HEK293T (cell line): ENCODE data around the gene GPR37L1.
"Not testable (repeated sequence)": the region's sequence is repeated elsewhere in the genome, so short reads cannot be mapped to it uniquely, and the experiment has no call there.

ENCODE experiments used
- CTCF ChIA-PET: fragments of 350-600 bp; formaldehyde crosslinking; extraction: SDS; loops from one replicate; lab custom pipeline; 2021; ENCODE audit warnings: antibody characterized with exemption, inconsistent platforms; lab: Yijun Ruan, JAX
- POLR2A ChIA-PET: fragments of 350-600 bp; formaldehyde crosslinking; extraction: SDS; loops from one replicate; lab custom pipeline; 2020; ENCODE audit warnings: antibody characterized with exemption, inconsistent platforms; lab: Yijun Ruan, JAX
- DNase-seq: peaks from one replicate; pipeline ENCODE4 v3.0.0; 2012; ENCODE audit warnings: mixed read lengths; ENCODE audit errors: extremely low spot score
- ARNT ChIP-seq: fragments of 450-650 bp; IDR thresholded peaks from 2 replicates; pipeline ENCODE4 v1.6.1; 2017; ENCODE audit warnings: mild to moderate bottlenecking
- BHLHE40 ChIP-seq: fragments of 450-650 bp; IDR thresholded peaks from 2 replicates; pipeline ENCODE4 v1.6.1; 2016; ENCODE audit warnings: mild to moderate bottlenecking, moderate library complexity, borderline replicate concordance
- CTBP1 ChIP-seq: fragments of 450-650 bp; IDR thresholded peaks from 2 replicates; pipeline ENCODE4 v1.6.1; 2016; ENCODE audit warnings: borderline replicate concordance
- ELF4 ChIP-seq: fragments of 450-650 bp; IDR thresholded peaks from 2 replicates; pipeline ENCODE4 v1.6.1; 2017; ENCODE audit warnings: antibody characterized with exemption
- FOXA1 ChIP-seq: fragments of 450-650 bp; IDR thresholded peaks from 2 replicates; pipeline ENCODE4 v1.6.1; 2016; ENCODE audit warnings: mild to moderate bottlenecking
- FOXK2 ChIP-seq: fragments of 450-650 bp; IDR thresholded peaks from 2 replicates; pipeline ENCODE4 v1.6.1; 2016; ENCODE audit warnings: mild to moderate bottlenecking
- FOXM1 ChIP-seq: fragments of 450-650 bp; IDR thresholded peaks from 2 replicates; pipeline ENCODE4 v1.6.1; 2017; ENCODE audit warnings: mild to moderate bottlenecking, borderline replicate concordance
- HDGF ChIP-seq: fragments of 450-650 bp; IDR thresholded peaks from 2 replicates; pipeline ENCODE4 v1.6.1; 2017; ENCODE audit warnings: antibody characterized with exemption, borderline replicate concordance
- L3MBTL2 ChIP-seq: fragments of 450-650 bp; conservative IDR thresholded peaks from 2 replicates; pipeline ENCODE4 v1.6.1; 2016; ENCODE audit warnings: mild to moderate bottlenecking
- LEF1 ChIP-seq: fragments of 450-650 bp; IDR thresholded peaks from 2 replicates; pipeline ENCODE4 v1.6.1; 2017; ENCODE audit warnings: mild to moderate bottlenecking, borderline replicate concordance
- NFRKB ChIP-seq: fragments of 450-650 bp; IDR thresholded peaks from 2 replicates; pipeline ENCODE4 v1.6.1; 2016; ENCODE audit warnings: mild to moderate bottlenecking, moderate library complexity
- PKNOX1 ChIP-seq: fragments of 450-650 bp; IDR thresholded peaks from 2 replicates; pipeline ENCODE4 v1.6.1; 2016
- SP1 ChIP-seq: fragments of 450-650 bp; IDR thresholded peaks from 2 replicates; pipeline ENCODE4 v1.6.1; 2017
- SUZ12 ChIP-seq: fragments of 450-650 bp; IDR thresholded peaks from 2 replicates; pipeline ENCODE4 v1.6.1; 2016; ENCODE audit warnings: mild to moderate bottlenecking
- TARDBP ChIP-seq: fragments of 450-650 bp; IDR thresholded peaks from 2 replicates; pipeline ENCODE4 v1.6.1; 2016
- ZNF384 ChIP-seq: fragments of 450-650 bp; IDR thresholded peaks from 2 replicates; pipeline ENCODE4 v1.6.1; 2016

Gene GPR37L1

GRCh38 chr1:202145068-202145743, 22.5 kb downstream of the GPR37L1 start:
- TF ChIP-seq BHLHE40 (no peak), FOXK2 (no peak), SP1 (no peak), SUZ12 (no peak), NFRKB (no peak), TARDBP (no peak), HDGF (no peak), ZNF384 (no peak), L3MBTL2 (no peak), FOXM1 (no peak), ARNT (no peak), LEF1 (no peak), ELF4 (no peak), PKNOX1 (no peak), CTBP1 (no peak), FOXA1 (no peak)
- ChIA-PET POLR2A (interaction anchor here (3.4 kb wide), 1 partner anchor 10 kb away, joined by 14 read pairs; no protein-coding TSS in a partner anchor), CTCF (interaction anchor here (1.1 to 2.1 kb wide), 2 partner anchors 9 to 10 kb away, joined by 6 to 13 read pairs; no protein-coding TSS in a partner anchor)
- DNase-seq: no peak

- ChIA-PET POLR2A (interaction anchor here (3.4 kb wide), 1 partner anchor 10 kb away, joined by 14 read pairs; no protein-coding TSS in a partner anchor), CTCF (interaction anchor here (2.1 kb wide), 1 partner anchor 10 kb away, joined by 13 read pairs; no protein-coding TSS in a partner anchor)
Measured at GRCh38 chr1:202145744-202146140, 23.0 kb downstream of the GPR37L1 start.

GRCh38 chr1:202146279-202146678, 23.6 kb downstream of the GPR37L1 start:
- CTCF ChIA-PET: interaction anchor here (2.1 kb wide), 1 partner anchor 9 kb away, joined by 13 read pairs; no protein-coding TSS in a partner anchor
- POLR2A ChIA-PET: interaction anchor here (1.4 to 3.4 kb wide), 2 partner anchors 10 to 11 kb away, joined by 3 to 14 read pairs; no protein-coding TSS in a partner anchor
- no peak for DNase-seq
- TF ChIP-seq BHLHE40: no peak

More at GRCh38 chr1:202145744-202146140, 23.0 kb downstream of the GPR37L1 start:
- not testable (repeated sequence) for DNase-seq

- no peak for DNase-seq
- TF ChIP-seq HDGF (no peak), ELF4 (no peak), TARDBP (no peak), SUZ12 (no peak), PKNOX1 (no peak), FOXA1 (no peak), ZNF384 (no peak), NFRKB (no peak), BHLHE40 (no peak), CTBP1 (no peak), L3MBTL2 (no peak), LEF1 (no peak), FOXK2 (no peak), SP1 (no peak)
- ChIA-PET CTCF (interaction anchor here (2.1 kb wide), 1 partner anchor 8 kb away, joined by 13 read pairs; no protein-coding TSS in a partner anchor), POLR2A (interaction anchor here (1.4 kb wide), 1 partner anchor 9 kb away, joined by 3 read pairs; no protein-coding TSS in a partner anchor)
Measured at GRCh38 chr1:202146993-202147392, 24.3 kb downstream of the GPR37L1 start.

GRCh38 chr1:202148391-202148790, 25.7 kb downstream of the GPR37L1 start:
- TF ChIP-seq FOXA1: no peak
- no peak for TF ChIP-seq BHLHE40
- TF ChIP-seq SP1: no peak
- TF ChIP-seq SUZ12: no peak
- no peak for TF ChIP-seq CTBP1
- no peak for TF ChIP-seq ELF4
- no peak for TF ChIP-seq L3MBTL2
- no peak for TF ChIP-seq FOXK2
- TF ChIP-seq LEF1: no peak
- ChIA-PET CTCF (interaction anchor here (1.0 kb wide), 1 partner anchor 41 kb away, joined by 3 read pairs; no protein-coding TSS in a partner anchor), POLR2A (no interaction called here)
- DNase-seq: no peak

- ChIA-PET CTCF (no interaction called here), POLR2A (no interaction called here)
- TF ChIP-seq FOXK2: no peak
- no peak for TF ChIP-seq ARNT
- TF ChIP-seq CTBP1: no peak
- TF ChIP-seq L3MBTL2: no peak
- no peak for TF ChIP-seq BHLHE40
- TF ChIP-seq PKNOX1: no peak
- no peak for TF ChIP-seq NFRKB
- TF ChIP-seq SP1: no peak
- no peak for TF ChIP-seq FOXM1
- no peak for TF ChIP-seq FOXA1
- DNase-seq: no peak
Measured at GRCh38 chr1:202149566-202149965, 26.8 kb downstream of the GPR37L1 start.
